Measurements from ENCODE around the gene DUOX2. TPM values are rescaled to one million over a fixed set of nuclear protein-coding genes. Genes with fewer than 3 reads are reported as not detected.

Gene DUOX2
- total RNA-seq, 1 experiment from 2014 or later = 0.08 TPM

GRCh38 chr15:45131510-45131909 is 17.5 kb upstream of the DUOX2 start:
- ChIA-PET POLR2A (no interaction called here), CTCF (interaction anchor here (1.4 kb wide), 1 partner anchor 31 kb away, joined by 5 read pairs; no protein-coding TSS in a partner anchor)
- TF ChIP-seq POLR2AphosphoS5 (IDR thresholded peaks at IDR 0.05; ENCODE audit: low read depth, low read length) (no peak), REST (IDR thresholded peaks at IDR 0.05; ENCODE audit: insufficient read depth in 1 of 2, low read depth in 2 of 2, low read length in 1 of 2) (no peak)
- Histone ChIP-seq H3K9me3 (ENCODE audit: control insufficient read depth, insufficient read depth, low read depth, low read length) (no peaks in the 10 kb centered on the region), H3K4me1 (ENCODE audit: control insufficient read depth, insufficient read depth, low read length) (no peaks in the 10 kb centered on the region), H3K4me3 (ENCODE audit: low read depth in 2 of 2, low read length in 2 of 2) (no peak overlapping the region), H3K27ac (ENCODE audit: low read length) (no peak overlapping the region), H3K36me3 (ENCODE audit: control insufficient read depth, insufficient read depth, low read length) (no peaks in the 10 kb centered on the region; the same call in 1 of the 2 replicates), H3K27me3 (ENCODE audit: control insufficient read depth, insufficient read depth, low read length) (peaks cover 7% of the 10 kb centered on the region)
- no peak for DNase-seq (ENCODE audit: low read depth, low spot score)
- BruUV-seq (replicated peaks) = no TSS peak
- intact Hi-C loops (cut with micrococcal nuclease; ENCODE audit: unreplicated experiment) = no loop called here
- ATAC-seq = no peak
- in situ Hi-C loops (cut with HindIII; ENCODE audit: low pct_unique_long_range_greater_than_20kb, low sequenced_read_pairs) = no loop called here

GRCh38 chr15:45130291-45131000 is 16.5 kb upstream of the DUOX2 start:
- DNase-seq (ENCODE audit: low read depth, low spot score) (no peak), ATAC-seq (no peak)
- TF ChIP-seq CTCF (IDR thresholded peaks at IDR 0.05) (no peak), REST (IDR thresholded peaks at IDR 0.05; ENCODE audit: insufficient read depth in 1 of 2, low read depth in 2 of 2, low read length in 1 of 2) (no peak), SIN3A (IDR thresholded peaks at IDR 0.05; ENCODE audit: borderline replicate concordance, insufficient read depth, low read depth, low read length) (no peak), POLR2AphosphoS5 (IDR thresholded peaks at IDR 0.05; ENCODE audit: low read depth, low read length) (no peak), TCF7L2 (IDR thresholded peaks at IDR 0.05; ENCODE audit: low read depth, low read length) (no peak)
- CTCF ChIA-PET = interaction anchor here (0.6 to 1.4 kb wide), 3 partner anchors 12 to 262 kb away, joined by 3 to 5 read pairs (median 3); no protein-coding TSS in a partner anchor
- POLR2A ChIA-PET = no interaction called here
- in situ Hi-C loops (cut with HindIII; ENCODE audit: low pct_unique_long_range_greater_than_20kb, low sequenced_read_pairs) (no loop called here), intact Hi-C loops (cut with micrococcal nuclease; ENCODE audit: unreplicated experiment) (no loop called here)
- no peaks in the 10 kb centered on the region; the same call in 1 of the 2 replicates for H3K36me3 ChIP-seq (ENCODE audit: control insufficient read depth, insufficient read depth, low read length)
- H3K4me1 ChIP-seq (ENCODE audit: control insufficient read depth, insufficient read depth, low read length) = no peaks in the 10 kb centered on the region
- H3K27ac ChIP-seq (ENCODE audit: low read length) = no peak overlapping the region
- H3K9me3 ChIP-seq (ENCODE audit: control insufficient read depth, insufficient read depth, low read depth, low read length) = no peaks in the 10 kb centered on the region
- peaks cover 8% of the 10 kb centered on the region for H3K27me3 ChIP-seq (ENCODE audit: control insufficient read depth, insufficient read depth, low read length)
- BruUV-seq (replicated peaks) = no TSS peak
- no peak overlapping the region for H3K4me3 ChIP-seq (ENCODE audit: low read depth in 2 of 2, low read length in 2 of 2)

Data from Panc1 (cell line).